ENCODE data around the gene B4GALT4.
"Not testable (repeated sequence)": the region's sequence is repeated elsewhere in the genome, so short reads cannot be mapped to it uniquely, and the experiment has no call there.

GRCh38 chr3:119270212-119270611, 29.5 kb upstream of the B4GALT4 start:
- not testable (repeated sequence) for TF ChIP-seq CTCF, POLR2A (IDR thresholded peaks at IDR 0.05)
